Measurements from ENCODE around the gene PLPP3. TPM values are rescaled to one million over a fixed set of nuclear protein-coding genes. Genes with fewer than 3 reads are reported as not detected.

The PLPP3 gene
- total RNA-seq, 1 experiment from 2014 or later: 8.2 TPM

GRCh38 chr1:56540467-56540866 lies 38.9 kb downstream of the PLPP3 start:
- TF ChIP-seq REST (IDR thresholded peaks at IDR 0.05; ENCODE audit: insufficient read depth in 1 of 2, low read depth in 2 of 2, low read length in 1 of 2): no peak

GRCh38 chr1:56539520-56539931 lies 39.8 kb downstream of the PLPP3 start:
- ChIA-PET POLR2A (no interaction called here), CTCF (no interaction called here)
- BruUV-seq (replicated peaks): no TSS peak
- no peaks in the 10 kb centered on the region for H3K36me3 ChIP-seq (ENCODE audit: control insufficient read depth, insufficient read depth, low read length)
- intact Hi-C loops (cut with micrococcal nuclease; ENCODE audit: unreplicated experiment) (no loop called here), in situ Hi-C loops (cut with HindIII; ENCODE audit: low pct_unique_long_range_greater_than_20kb, low sequenced_read_pairs) (no loop called here)
- H3K27me3 ChIP-seq (ENCODE audit: control insufficient read depth, insufficient read depth, low read length): no peaks in the 10 kb centered on the region
- no peak for TF ChIP-seq CTCF (IDR thresholded peaks at IDR 0.05)
- no peak for TF ChIP-seq REST (IDR thresholded peaks at IDR 0.05; ENCODE audit: insufficient read depth in 1 of 2, low read depth in 2 of 2, low read length in 1 of 2)
- TF ChIP-seq SIN3A (IDR thresholded peaks at IDR 0.05; ENCODE audit: borderline replicate concordance, insufficient read depth, low read depth, low read length): no peak
- no peak for TF ChIP-seq TCF7L2 (IDR thresholded peaks at IDR 0.05; ENCODE audit: low read depth, low read length)
- no peak for TF ChIP-seq POLR2AphosphoS5 (IDR thresholded peaks at IDR 0.05; ENCODE audit: low read depth, low read length)
- H3K27ac ChIP-seq (ENCODE audit: low read length): no peak overlapping the region
- DNase-seq (ENCODE audit: low read depth, low spot score): no peak
- no peaks in the 10 kb centered on the region for H3K9me3 ChIP-seq (ENCODE audit: control insufficient read depth, insufficient read depth, low read depth, low read length)
- no peak overlapping the region for H3K4me3 ChIP-seq (ENCODE audit: low read depth in 2 of 2, low read length in 2 of 2)
- no peaks in the 10 kb centered on the region for H3K4me1 ChIP-seq (ENCODE audit: control insufficient read depth, insufficient read depth, low read length)
- ATAC-seq: no peak

More at GRCh38 chr1:56540467-56540866, 38.9 kb downstream of the PLPP3 start:
- no peaks in the 10 kb centered on the region for H3K27me3 ChIP-seq (ENCODE audit: control insufficient read depth, insufficient read depth, low read length)
- intact Hi-C loops (cut with micrococcal nuclease; ENCODE audit: unreplicated experiment): no loop called here
- no peaks in the 10 kb centered on the region for H3K9me3 ChIP-seq (ENCODE audit: control insufficient read depth, insufficient read depth, low read depth, low read length)
- H3K4me3 ChIP-seq (ENCODE audit: low read depth in 2 of 2, low read length in 2 of 2): no peak overlapping the region
- no TSS peak for BruUV-seq (replicated peaks)
- in situ Hi-C loops (cut with HindIII; ENCODE audit: low pct_unique_long_range_greater_than_20kb, low sequenced_read_pairs): no loop called here
- no peaks in the 10 kb centered on the region for H3K36me3 ChIP-seq (ENCODE audit: control insufficient read depth, insufficient read depth, low read length)
- ChIA-PET POLR2A (no interaction called here), CTCF (no interaction called here)
- H3K4me1 ChIP-seq (ENCODE audit: control insufficient read depth, insufficient read depth, low read length): no peaks in the 10 kb centered on the region
- ATAC-seq (no peak), DNase-seq (ENCODE audit: low read depth, low spot score) (no peak)
- H3K27ac ChIP-seq (ENCODE audit: low read length): no peak overlapping the region
